Myocyte (in vitro differentiated cells): Measurements from ENCODE around the gene EIF1B. TPM values are rescaled to one million over a fixed set of nuclear protein-coding genes. Genes with fewer than 3 reads are reported as not detected.

Experiments used
- DNase-seq: peaks from one replicate; pipeline ENCODE4 v3.0.0-alpha.2; 2012; ENCODE audit warnings: low read depth
- total RNA-seq: library from RNA; depleted of rRNA; stranded (reverse); fragments of >200 nt; gene quantifications from 2 replicates; pipeline ENCODE4 v1.2.3, GENCODE V29; 2014

The EIF1B gene
- total RNA-seq, 1 donor from 2014 or later, result 12.2 TPM

GRCh38 chr3:40340541-40341170 lies 31.1 kb downstream of the EIF1B start:
- peak; percentile 52 for DNase-seq

DNA sequence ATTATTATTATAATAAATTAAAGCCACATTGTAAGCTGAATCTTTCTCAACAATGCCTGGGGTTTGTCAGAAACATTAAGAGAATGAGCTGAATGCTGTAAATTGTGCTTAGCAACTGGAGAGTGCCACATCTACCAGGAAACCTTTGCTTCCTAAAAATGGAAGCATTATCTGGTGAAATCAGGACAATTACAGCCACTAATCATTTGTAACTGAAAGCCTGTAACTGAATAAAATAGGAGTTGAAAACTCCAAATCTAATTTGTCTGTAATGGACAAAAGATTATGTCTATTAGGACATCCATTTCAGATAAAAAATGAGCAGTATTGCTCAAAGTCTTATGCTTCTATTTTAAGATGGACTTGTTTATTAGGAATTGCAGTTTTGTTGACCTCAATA lies 32.2 kb downstream of the EIF1B start:
- no peak for DNase-seq

DNA sequence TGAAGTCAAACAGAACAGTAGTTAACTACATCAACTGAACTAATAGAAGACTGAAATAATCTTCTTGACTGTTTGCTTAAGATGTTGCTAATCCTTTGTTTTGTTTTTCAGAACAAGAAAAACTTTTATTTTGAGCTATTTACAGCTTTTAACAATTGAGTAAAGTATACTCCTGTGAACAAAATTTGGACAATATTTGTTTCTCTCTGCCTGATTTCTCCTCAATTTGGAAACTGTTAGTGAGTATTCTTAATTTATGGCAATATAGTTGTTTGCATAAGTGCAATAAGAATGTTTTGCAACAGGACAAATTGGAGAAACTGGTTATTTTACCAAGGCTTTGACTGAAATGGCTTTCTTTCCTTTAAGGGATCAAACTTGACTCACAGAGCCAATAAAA lies 41.0 kb downstream of the EIF1B start:
- DNase-seq, result no peak

- no peak for DNase-seq
Observed at GRCh38 chr3:40355410-40355809, 45.9 kb downstream of the EIF1B start.

DNA sequence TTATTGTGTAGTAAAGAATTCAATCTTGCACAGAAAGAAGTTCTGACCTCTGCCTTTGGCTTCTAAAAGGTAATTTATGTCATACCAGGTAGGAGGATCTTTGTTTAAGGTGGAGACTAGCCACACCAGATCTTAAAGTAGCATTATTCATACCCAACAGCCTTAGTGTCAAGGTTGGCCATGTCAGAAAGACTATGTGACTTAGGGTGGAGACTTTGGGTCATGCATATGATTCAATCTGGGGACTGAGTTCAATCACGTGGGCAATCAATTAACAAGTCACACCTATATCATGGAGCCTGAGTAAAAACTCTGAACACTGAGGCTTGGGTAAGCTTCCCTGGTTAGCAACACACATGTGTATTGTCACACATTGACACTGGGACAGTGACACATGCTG lies 48.9 kb downstream of the EIF1B start:
- no peak for DNase-seq

Other genes starting within 250 kb of the EIF1B start
- not detected in 2 replicates for gene ENTPD3, start 77.5 kb downstream of the EIF1B start, total RNA-seq
- 190 and 240 TPM in 2 replicates for gene RPL14, start 147.6 kb downstream of the EIF1B start, total RNA-seq
- gene ZNF619, start 167.4 kb downstream of the EIF1B start, total RNA-seq, result 2.6 and 4.6 TPM in 2 replicates
- 0.37 and 1.1 TPM in 2 replicates for gene ZNF620, start 196.3 kb downstream of the EIF1B start, total RNA-seq
- 8.7 and 10.0 TPM in 2 replicates for gene ZNF621, start 215.3 kb downstream of the EIF1B start, total RNA-seq